Epithelial cell of proximal tubule (primary cell): ENCODE data around the gene MEFV. TPM values are rescaled to one million over a fixed set of nuclear protein-coding genes. Genes with fewer than 3 reads are reported as not detected.

Experiments
- DNase-seq: peaks from one replicate; pipeline ENCODE4 v3.0.0-alpha.2; 2011; ENCODE audit warnings: low read depth
- H3K4me3 ChIP-seq: 2 replicates; pipeline ENCODE4 v1.5.1; 2011; ENCODE audit warnings: low read depth, mild to moderate bottlenecking, low read length
- CTCF ChIP-seq: conservative IDR thresholded peaks from 2 replicates; pipeline ENCODE4 v1.5.1; 2012; ENCODE audit warnings: low read depth, mild to moderate bottlenecking, low read length
- total RNA-seq: library from RNA; depleted of rRNA; stranded (reverse); fragments of >200 nt; gene quantifications from 2 replicates; pipeline ENCODE4 v1.2.3, GENCODE V29; 2015

Gene MEFV
- not detected in 2 replicates for total RNA-seq

GRCh38 chr16:3256146-3256865 lies at the start of gene MEFV:
TSS of gene MEFV (minus strand) at chr16:3256633. CDS start at chr16:3256587, 46 bp downstream.
- H3K4me3 ChIP-seq: no peak within 1 kb of the TSS
- no peak for DNase-seq
- TF ChIP-seq CTCF: no peak

- no peak for TF ChIP-seq CTCF
- H3K4me3 ChIP-seq: peak overlapping the region; percentile 75
- no peak for DNase-seq
Observed at GRCh38 chr16:3306078-3306477, 49.6 kb upstream of the MEFV start.

- TF ChIP-seq CTCF: no peak
- peak within 1 kb of the TSS; percentile 75 for H3K4me3 ChIP-seq
- DNase-seq: no peak
Observed at GRCh38 chr16:3305109-3306068, 49.0 kb upstream of the MEFV start, which contains the start of the genes TIGD7 and ZNF75A. TSS of gene TIGD7 (minus strand) at chr16:3305430. CDS start at chr16:3300614, 4,816 bp downstream. TSS of gene ZNF75A (plus strand) at chr16:3305497. CDS start at chr16:3308429, 2,932 bp downstream.

GRCh38 chr16:3304370-3304769 lies 47.9 kb upstream of the MEFV start:
- H3K4me3 ChIP-seq: peak overlapping the region; percentile 75
- DNase-seq: no peak
- TF ChIP-seq CTCF: no peak

GRCh38 chr16:3295783-3296182 lies 39.4 kb upstream of the MEFV start:
- no peak for TF ChIP-seq CTCF

GRCh38 chr16:3295209-3295608 lies 38.8 kb upstream of the MEFV start:
- no peak for TF ChIP-seq CTCF
- H3K4me3 ChIP-seq: no peak overlapping the region
- DNase-seq: no peak

More at GRCh38 chr16:3295783-3296182, 39.4 kb upstream of the MEFV start:
- H3K4me3 ChIP-seq: no peak overlapping the region
- DNase-seq: no peak
